B cell (primary cell): Measurements from ENCODE around the gene UNC93B1.

Experiments used
- CTCF ChIP-seq: fragments of 200-600 bp; IDR thresholded peaks from one replicate; pipeline ENCODE4 v1.8.0; 2022; ENCODE audit warnings: antibody characterized with exemption, mild to moderate bottlenecking
- EZH2 ChIP-seq: IDR thresholded peaks from 2 replicates; pipeline ENCODE4 v1.6.1; 2012; ENCODE audit warnings: borderline replicate concordance, low read depth, mild to moderate bottlenecking, moderate library complexity, low read length; ENCODE audit not compliant: insufficient read depth, poor library complexity, severe bottlenecking

DNA sequence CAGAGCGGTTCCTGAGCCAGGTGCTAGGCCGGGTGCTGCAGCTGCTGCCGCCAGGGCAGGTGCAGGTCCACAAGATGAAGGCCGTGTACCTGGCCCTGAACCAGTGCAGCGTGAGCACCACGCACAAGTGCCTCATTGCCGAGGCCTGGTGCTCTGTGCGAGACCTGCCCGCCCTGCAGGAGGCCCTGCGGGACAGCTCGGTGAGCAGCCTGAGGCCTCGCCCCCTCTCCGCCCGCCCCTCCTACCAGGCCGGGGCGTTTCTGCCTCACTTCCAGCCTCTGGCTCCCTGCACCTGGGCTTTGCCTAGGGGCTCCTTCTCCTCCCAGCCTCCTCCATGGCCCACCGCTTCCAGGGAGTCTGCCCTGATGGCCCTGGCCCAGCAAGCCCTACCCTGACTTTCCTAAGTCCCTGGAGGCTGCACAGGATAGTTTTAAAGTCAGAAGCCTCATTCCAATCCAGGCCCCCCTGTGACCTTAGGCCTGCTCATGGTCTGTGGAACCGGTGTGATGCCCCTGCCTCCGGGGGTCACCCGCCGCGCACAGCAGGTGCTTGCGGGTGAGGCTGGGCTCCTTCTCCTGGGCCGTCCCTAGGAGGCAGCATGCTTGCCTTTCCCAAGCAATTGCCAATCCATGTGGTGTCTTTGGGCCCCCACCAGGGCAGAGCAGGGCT lies 40.4 kb upstream of the UNC93B1 start:
- TF ChIP-seq CTCF, result no peak
- no peak for TF ChIP-seq EZH2
